Measurements from ENCODE around the gene HCFC1R1.
A peak's percentile ranks its signal among the peaks of the same experiment; 100 is the strongest.

Gene HCFC1R1

GRCh38 chr16:3046641-3047386, 23.1 kb upstream of the HCFC1R1 start:
- intact Hi-C loops (cut with DNase I; ENCODE audit: low total_unique reads), result no loop called here
- TF ChIP-seq, protein P1, sequence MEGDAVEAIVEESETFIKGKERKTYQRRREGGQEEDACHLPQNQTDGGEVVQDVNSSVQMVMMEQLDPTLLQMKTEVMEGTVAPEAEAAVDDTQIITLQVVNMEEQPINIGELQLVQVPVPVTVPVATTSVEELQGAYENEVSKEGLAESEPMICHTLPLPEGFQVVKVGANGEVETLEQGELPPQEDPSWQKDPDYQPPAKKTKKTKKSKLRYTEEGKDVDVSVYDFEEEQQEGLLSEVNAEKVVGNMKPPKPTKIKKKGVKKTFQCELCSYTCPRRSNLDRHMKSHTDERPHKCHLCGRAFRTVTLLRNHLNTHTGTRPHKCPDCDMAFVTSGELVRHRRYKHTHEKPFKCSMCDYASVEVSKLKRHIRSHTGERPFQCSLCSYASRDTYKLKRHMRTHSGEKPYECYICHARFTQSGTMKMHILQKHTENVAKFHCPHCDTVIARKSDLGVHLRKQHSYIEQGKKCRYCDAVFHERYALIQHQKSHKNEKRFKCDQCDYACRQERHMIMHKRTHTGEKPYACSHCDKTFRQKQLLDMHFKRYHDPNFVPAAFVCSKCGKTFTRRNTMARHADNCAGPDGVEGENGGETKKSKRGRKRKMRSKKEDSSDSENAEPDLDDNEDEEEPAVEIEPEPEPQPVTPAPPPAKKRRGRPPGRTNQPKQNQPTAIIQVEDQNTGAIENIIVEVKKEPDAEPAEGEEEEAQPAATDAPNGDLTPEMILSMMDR (IDR thresholded peaks at IDR 0.05), result no peak
- Histone ChIP-seq H3K27me3 (peaks cover 15 to 91% of the 10 kb centered on the region in 2 donors), H3K36me3 (no peaks in the 10 kb centered on the region), H3K4me3 (peak overlapping the region; percentile 25 to 53), H3K9me3 (no peaks in the 10 kb centered on the region), H3K27ac (no peak overlapping the region), H3K4me1 (peaks cover 0 to 23% (median 19%) of the 10 kb centered on the region in 4 donors)
- no peak for DNase-seq

GRCh38 chr16:3045758-3046640, 22.3 kb upstream of the HCFC1R1 start, which contains the start of gene MMP25:
Gene MMP25 (plus strand): TSS chr16:3046561. CDS start chr16:3046918, 357 bp downstream.
- TF ChIP-seq, protein P1 (IDR thresholded peaks at IDR 0.05), result no peak
- H3K9me3 ChIP-seq, result no peaks in the 10 kb centered on the region
- no peak for DNase-seq
- H3K36me3 ChIP-seq, result no peaks in the 10 kb centered on the region
- peaks cover 0 to 23% (median 19%) of the 10 kb centered on the region in 4 donors for H3K4me1 ChIP-seq
- intact Hi-C loops (cut with DNase I; ENCODE audit: low total_unique reads), result no loop called here
- H3K4me3 ChIP-seq, result peak within 1 kb of the TSS; percentile 25 to 53
- H3K27me3 ChIP-seq, result peaks cover 15 to 87% of the 10 kb centered on the region in 2 donors
- H3K27ac ChIP-seq, result no peak within 1 kb of the TSS

GRCh38 chr16:3044708-3045107, 21.0 kb upstream of the HCFC1R1 start:
- Histone ChIP-seq H3K36me3 (no peaks in the 10 kb centered on the region), H3K4me3 (no peak overlapping the region), H3K9me3 (no peaks in the 10 kb centered on the region), H3K4me1 (peaks cover 0 to 23% (median 19%) of the 10 kb centered on the region in 4 donors), H3K27me3 (peaks cover 15 to 84% of the 10 kb centered on the region in 2 donors), H3K27ac (no peak overlapping the region)
- intact Hi-C loops (cut with DNase I; ENCODE audit: low total_unique reads), result no loop called here
- TF ChIP-seq, protein P1 (IDR thresholded peaks at IDR 0.05), result no peak
- DNase-seq, result no peak

GRCh38 chr16:3042376-3042775, 18.6 kb upstream of the HCFC1R1 start:
- H3K27ac ChIP-seq, result no peak overlapping the region
- no peaks in the 10 kb centered on the region for H3K36me3 ChIP-seq
- no peaks in the 10 kb centered on the region for H3K9me3 ChIP-seq
- intact Hi-C loops (cut with DNase I; ENCODE audit: low total_unique reads), result no loop called here
- H3K27me3 ChIP-seq, result peaks cover 14 to 85% of the 10 kb centered on the region in 2 donors
- H3K4me1 ChIP-seq, result peaks cover 0 to 32% (median 19%) of the 10 kb centered on the region in 4 donors
- DNase-seq, result no peak
- TF ChIP-seq, protein P1 (IDR thresholded peaks at IDR 0.05), result no peak
- no peak overlapping the region for H3K4me3 ChIP-seq

DNA sequence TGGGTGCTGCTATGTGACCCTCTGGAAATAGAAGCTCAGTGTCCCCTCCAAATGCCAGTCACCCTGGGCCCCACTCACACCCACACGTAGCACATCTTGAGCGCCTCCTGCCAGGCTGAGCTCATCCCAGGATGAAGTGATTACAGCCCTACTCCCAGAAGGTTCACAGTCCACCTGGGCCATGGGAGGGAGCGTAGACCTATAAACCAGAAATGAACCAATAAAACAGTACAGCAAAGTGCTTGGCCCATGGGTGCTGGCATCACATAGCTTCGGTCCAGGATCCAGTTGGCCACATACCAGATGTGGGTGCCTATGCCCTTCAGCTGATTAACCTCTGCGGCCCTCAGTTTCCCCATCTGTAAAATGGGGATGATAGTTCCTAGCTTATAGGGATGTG, 15.2 kb upstream of the HCFC1R1 start:
- Histone ChIP-seq H3K36me3 (no peaks in the 10 kb centered on the region), H3K27ac (no peak overlapping the region), H3K9me3 (no peaks in the 10 kb centered on the region), H3K27me3 (peaks cover 7 to 85% of the 10 kb centered on the region in 2 donors), H3K4me3 (no peak overlapping the region), H3K4me1 (peaks cover 0 to 10% (median 7%) of the 10 kb centered on the region in 4 donors)
- no peak for DNase-seq
- TF ChIP-seq, protein P1 (IDR thresholded peaks at IDR 0.05), result no peak
- intact Hi-C loops (cut with DNase I; ENCODE audit: low total_unique reads), result no loop called here
